C4-2B (cell line): Measurements from ENCODE around the gene CAGE1.

Experiments
- CTCF ChIP-seq: fragments of 450-650 bp; conservative IDR thresholded peaks from 2 replicates; pipeline ENCODE4 v1.5.1; 2017; ENCODE audit warnings: mild to moderate bottlenecking
- ZFX ChIP-seq: fragments of 450-650 bp; IDR thresholded peaks from 2 replicates; pipeline ENCODE4 v1.6.1; 2017

GRCh38 chr6:7431313-7431673 is 41.8 kb upstream of the CAGE1 start:
- TF ChIP-seq CTCF (no peak), ZFX (no peak)
